ENCODE results near the gene FBXO44. TPM values are rescaled to one million over a fixed set of nuclear protein-coding genes. Genes with fewer than 3 reads are reported as not detected.
A peak's percentile ranks its signal among the peaks of the same experiment; 100 is the strongest.

Gene FBXO44
- total and polyA plus RNA-seq, 8 donors: 12.1 to 21.1 (median 14.6) TPM

DNA sequence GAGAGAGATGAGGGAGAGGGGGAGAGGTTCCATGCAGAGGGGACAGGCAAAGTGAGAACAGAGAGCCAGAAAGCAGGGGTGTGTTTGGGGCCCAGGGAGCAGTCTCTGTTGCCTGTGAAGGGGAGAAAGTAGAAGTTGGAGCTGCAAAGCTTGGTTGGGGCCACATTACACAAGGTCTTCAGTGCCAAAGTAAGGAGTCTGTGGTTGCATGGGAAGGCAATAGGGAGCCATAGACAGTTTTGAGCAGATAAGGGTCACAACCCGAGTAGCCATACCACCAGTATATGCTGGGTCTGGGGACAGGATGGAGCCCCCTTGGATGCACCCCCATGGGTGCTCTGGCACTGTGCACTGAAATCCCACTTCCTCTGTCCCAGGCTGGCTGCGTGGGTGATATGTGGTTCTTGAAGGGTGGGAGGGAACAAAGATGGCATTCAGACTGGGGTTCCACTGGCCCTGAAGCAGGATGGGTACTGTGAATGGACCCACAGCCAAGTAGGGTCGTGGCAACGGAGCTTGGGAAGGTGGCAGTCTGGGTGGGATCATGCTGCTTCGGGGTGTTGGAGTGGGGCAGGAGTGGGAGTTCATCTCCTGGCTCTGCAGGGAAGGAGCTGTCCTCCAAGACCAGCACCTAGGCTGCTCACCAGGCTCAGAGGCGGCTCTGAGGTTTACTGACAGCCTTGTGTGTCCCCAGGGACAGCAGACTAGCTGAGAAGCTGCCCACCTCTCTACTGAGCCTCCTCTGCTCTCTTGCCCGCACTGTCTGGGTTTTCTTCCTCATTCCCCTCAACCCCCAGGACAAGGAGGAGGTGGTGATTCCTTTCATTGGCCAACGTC, 48.9 kb downstream of the FBXO44 start:
- Histone ChIP-seq H3K4me1 (no peaks in the 10 kb centered on the region), H3K27me3 (peaks cover 11 to 62% of the 10 kb centered on the region in 2 donors), H3K36me3 (no peaks in the 10 kb centered on the region), H3K9me3 (no peaks in the 10 kb centered on the region), H3K4me3 (no peak overlapping the region), H3K27ac (no peak overlapping the region)
- no peak for ATAC-seq
- TF ChIP-seq CTCF (IDR thresholded peaks at IDR 0.05): no peak
- intact Hi-C loops (cut with DNase I): no loop called here
- DNase-seq: no peak

DNA sequence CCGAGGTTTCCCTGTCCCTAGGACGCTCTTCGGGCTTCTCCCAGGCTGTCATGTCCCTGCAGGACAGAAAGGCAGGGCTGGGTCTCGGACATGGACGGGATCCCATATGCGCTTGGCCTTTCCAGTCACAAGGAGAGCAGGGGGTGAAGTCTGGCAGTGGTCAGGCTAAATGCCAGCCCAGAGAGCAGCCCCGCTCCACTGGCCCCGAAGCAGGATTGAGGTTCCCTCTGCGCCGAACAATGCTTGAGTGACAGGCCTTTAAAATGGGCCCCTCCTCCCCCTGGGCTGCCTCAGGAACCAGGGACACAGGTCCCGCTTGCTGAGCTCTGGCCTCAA, 49.5 kb downstream of the FBXO44 start:
- H3K4me1 ChIP-seq: no peaks in the 10 kb centered on the region
- no peak overlapping the region for H3K27ac ChIP-seq
- intact Hi-C loops (cut with DNase I): no loop called here
- no peaks in the 10 kb centered on the region for H3K36me3 ChIP-seq
- H3K27me3 ChIP-seq: peaks cover 11 to 62% of the 10 kb centered on the region in 2 donors
- no peak overlapping the region for H3K4me3 ChIP-seq
- DNase-seq (no peak), ATAC-seq (peak; percentile 37)
- no peak for TF ChIP-seq CTCF (IDR thresholded peaks at IDR 0.05)
- no peaks in the 10 kb centered on the region for H3K9me3 ChIP-seq

DNA sequence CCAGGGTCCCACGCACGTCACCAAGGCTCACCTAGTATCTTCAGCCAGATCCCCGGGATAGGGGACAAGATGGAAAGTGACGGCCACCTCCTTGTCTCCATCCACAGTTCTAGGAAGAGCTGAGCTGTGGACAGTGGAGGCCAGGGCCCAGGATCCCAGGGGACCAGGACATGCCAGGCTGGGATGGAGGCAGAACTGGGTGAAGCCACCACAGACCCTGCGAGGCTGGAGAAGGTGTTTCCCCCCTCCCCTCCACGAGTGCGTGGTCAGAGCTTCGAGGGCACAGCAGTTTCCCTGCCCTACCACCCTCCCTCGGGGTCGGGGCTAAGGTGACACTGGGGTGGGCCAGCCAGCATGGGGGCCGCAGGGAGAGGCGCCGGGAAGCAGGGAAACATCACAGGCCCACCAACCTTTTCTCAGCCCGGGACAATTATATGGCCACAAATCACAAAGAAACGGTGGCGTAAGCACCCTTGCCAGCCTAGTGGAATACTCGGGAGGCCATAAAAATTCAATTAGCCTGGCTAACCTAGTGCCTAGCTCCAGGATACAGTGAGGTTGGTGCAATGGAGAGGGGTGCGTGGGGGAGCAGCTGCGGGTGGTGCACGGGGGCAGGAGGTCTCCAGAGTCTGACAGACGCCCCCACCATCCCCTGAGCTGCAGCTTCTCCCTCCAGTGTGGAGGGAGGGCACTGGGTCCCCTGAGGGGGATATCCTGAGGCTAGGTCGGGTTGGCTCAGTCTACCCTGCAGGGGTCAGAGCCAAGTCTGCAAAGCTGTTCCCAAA, 50.2 kb downstream of the FBXO44 start:
- Histone ChIP-seq H3K9me3 (no peaks in the 10 kb centered on the region), H3K4me3 (no peak overlapping the region), H3K27me3 (peaks cover 11 to 57% of the 10 kb centered on the region in 2 donors), H3K27ac (no peak overlapping the region), H3K36me3 (no peaks in the 10 kb centered on the region), H3K4me1 (no peaks in the 10 kb centered on the region)
- intact Hi-C loops (cut with DNase I): no loop called here
- DNase-seq (no peak), ATAC-seq (no peak)
- TF ChIP-seq CTCF (IDR thresholded peaks at IDR 0.05): no peak

- no peaks in the 10 kb centered on the region for H3K4me1 ChIP-seq
- H3K36me3 ChIP-seq: no peaks in the 10 kb centered on the region
- no peak for TF ChIP-seq CTCF (IDR thresholded peaks at IDR 0.05)
- DNase-seq (no peak), ATAC-seq (no peak)
- peaks cover 6 to 50% of the 10 kb centered on the region in 2 donors for H3K27me3 ChIP-seq
- no peak overlapping the region for H3K27ac ChIP-seq
- intact Hi-C loops (cut with DNase I): no loop called here
- no peak overlapping the region for H3K4me3 ChIP-seq
- no peaks in the 10 kb centered on the region for H3K9me3 ChIP-seq
These were observed 50.9 kb downstream of the FBXO44 start for GRCh38 chr1:11705596-11705995.

- DNase-seq (no peak), ATAC-seq (no peak)
- Histone ChIP-seq H3K27ac (no peak overlapping the region), H3K36me3 (no peaks in the 10 kb centered on the region), H3K4me1 (no peaks in the 10 kb centered on the region), H3K4me3 (no peak overlapping the region), H3K27me3 (peaks cover 0 to 48% of the 10 kb centered on the region in 2 donors), H3K9me3 (no peaks in the 10 kb centered on the region)
- intact Hi-C loops (cut with DNase I): no loop called here
- TF ChIP-seq CTCF (IDR thresholded peaks at IDR 0.05): no peak
These were observed 51.6 kb downstream of the FBXO44 start for GRCh38 chr1:11706292-11706691.

Measured in left lung (tissue), 10 donors.